AG10803 (cell line): ENCODE data around the gene CDC42.

Experiments used
- DNase-seq: peaks from one replicate; pipeline ENCODE4 v3.0.0; 2010; ENCODE audit warnings: low read depth
- H3K4me3 ChIP-seq: 2 replicates; pipeline ENCODE4 v1.5.1; 2011; ENCODE audit warnings: mild to moderate bottlenecking, low read length, control low read depth
- CTCF ChIP-seq: conservative IDR thresholded peaks from 2 replicates; pipeline ENCODE4 v1.5.1; 2011; ENCODE audit warnings: mild to moderate bottlenecking, low read length, control low read depth, inconsistent platforms

The CDC42 gene

GRCh38 chr1:22096036-22096435 is 43.5 kb downstream of the CDC42 start:
- H3K4me3 ChIP-seq, result no peak overlapping the region
- no peak for TF ChIP-seq CTCF
- DNase-seq, result no peak

GRCh38 chr1:22096463-22096862 is 44.0 kb downstream of the CDC42 start:
- no peak for TF ChIP-seq CTCF
- DNase-seq, result no peak
- H3K4me3 ChIP-seq, result no peak overlapping the region

- DNase-seq, result no peak
- H3K4me3 ChIP-seq, result no peak overlapping the region
- TF ChIP-seq CTCF, result no peak
Observed at GRCh38 chr1:22098752-22099151, 46.2 kb downstream of the CDC42 start.

- no peak for TF ChIP-seq CTCF
- no peak for DNase-seq
Observed at GRCh38 chr1:22100168-22100567, 47.7 kb downstream of the CDC42 start.

GRCh38 chr1:22101199-22101598 is 48.7 kb downstream of the CDC42 start:
- H3K4me3 ChIP-seq, result no peak overlapping the region
- TF ChIP-seq CTCF, result no peak
- no peak for DNase-seq

More at GRCh38 chr1:22100168-22100567, 47.7 kb downstream of the CDC42 start:
- no peak overlapping the region for H3K4me3 ChIP-seq

DNA sequence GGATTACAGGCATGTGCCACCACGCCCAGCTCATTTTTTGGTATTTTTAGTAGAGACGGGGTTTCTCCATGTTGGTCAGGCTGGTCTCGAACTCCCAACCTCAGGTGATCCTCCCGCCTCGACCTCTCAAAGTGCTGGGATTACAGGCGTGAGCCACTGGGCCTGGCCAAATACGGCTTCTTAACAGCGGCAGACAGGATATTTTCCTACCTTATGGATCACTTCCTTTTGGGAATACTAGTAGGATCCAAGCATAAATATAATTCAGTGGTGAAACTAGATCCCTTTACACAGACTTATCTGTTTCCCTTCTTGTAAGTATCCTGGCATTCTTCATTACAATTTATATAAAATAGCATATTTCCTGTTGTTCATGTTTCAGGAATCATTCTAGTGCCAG is 49.5 kb downstream of the CDC42 start:
- H3K4me3 ChIP-seq, result no peak overlapping the region
- DNase-seq, result no peak
- TF ChIP-seq CTCF, result no peak

DNA sequence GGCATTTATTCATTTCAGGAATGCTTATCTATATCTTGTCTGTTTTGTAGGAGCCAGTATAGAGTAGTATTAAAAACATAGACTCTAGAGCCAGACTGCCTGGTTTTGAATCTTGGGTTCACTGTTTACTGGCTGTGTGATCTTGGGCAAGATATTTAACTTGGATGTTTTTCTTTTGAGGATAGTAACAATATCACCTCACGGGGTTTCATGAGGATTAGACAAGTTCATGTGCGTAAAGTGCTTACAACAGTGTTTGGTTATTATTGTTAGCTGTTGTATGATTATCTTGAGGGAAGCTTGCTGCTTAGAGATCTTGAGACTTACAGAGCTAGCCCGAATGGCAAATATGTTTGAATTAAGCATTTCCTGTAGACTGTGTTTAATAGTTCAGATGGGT is 50.2 kb downstream of the CDC42 start:
- no peak for DNase-seq
- no peak overlapping the region for H3K4me3 ChIP-seq
- no peak for TF ChIP-seq CTCF
